Amniotic epithelial cell (primary cell): Measurements from ENCODE around the gene DDX39B.
A peak's percentile ranks its signal among the peaks of the same experiment; 100 is the strongest.
"Not testable (repeated sequence)": the region's sequence is repeated elsewhere in the genome, so short reads cannot be mapped to it uniquely, and the experiment has no call there.

Experiments
- DNase-seq: peaks from one replicate; pipeline ENCODE4 v3.0.0-alpha.2; 2010; ENCODE audit warnings: low read depth

The DDX39B gene

GRCh38 chr6:31541658-31542521 is at the start of gene DDX39B:
TSS of gene DDX39B (minus strand) at chr6:31542003. CDS start at chr6:31540532, 1,471 bp downstream.
- DNase-seq = peak; percentile 97

DNA sequence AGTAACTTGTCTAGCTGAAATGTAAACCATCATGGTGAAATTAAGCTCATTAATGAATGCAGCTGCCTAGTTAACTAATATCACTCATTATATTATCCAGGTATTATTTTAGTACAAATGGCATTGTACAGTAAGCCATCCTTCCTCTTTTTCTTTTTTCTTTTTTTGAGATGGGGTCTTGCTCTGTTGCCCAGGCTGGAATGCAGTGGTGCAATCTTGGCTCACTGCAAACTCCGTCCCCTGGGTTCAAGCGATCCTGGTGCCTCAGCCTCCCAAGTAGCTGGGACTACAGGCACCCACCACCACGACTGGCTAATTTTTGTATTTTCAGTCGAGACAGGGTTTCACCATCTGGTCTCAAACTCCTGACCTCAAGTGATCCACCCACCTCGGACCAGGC is 48.9 kb upstream of the DDX39B start:
- not testable (repeated sequence) for DNase-seq

- DNase-seq = no peak
Measured at GRCh38 chr6:31588871-31589650, 47.3 kb upstream of the DDX39B start.

DNA sequence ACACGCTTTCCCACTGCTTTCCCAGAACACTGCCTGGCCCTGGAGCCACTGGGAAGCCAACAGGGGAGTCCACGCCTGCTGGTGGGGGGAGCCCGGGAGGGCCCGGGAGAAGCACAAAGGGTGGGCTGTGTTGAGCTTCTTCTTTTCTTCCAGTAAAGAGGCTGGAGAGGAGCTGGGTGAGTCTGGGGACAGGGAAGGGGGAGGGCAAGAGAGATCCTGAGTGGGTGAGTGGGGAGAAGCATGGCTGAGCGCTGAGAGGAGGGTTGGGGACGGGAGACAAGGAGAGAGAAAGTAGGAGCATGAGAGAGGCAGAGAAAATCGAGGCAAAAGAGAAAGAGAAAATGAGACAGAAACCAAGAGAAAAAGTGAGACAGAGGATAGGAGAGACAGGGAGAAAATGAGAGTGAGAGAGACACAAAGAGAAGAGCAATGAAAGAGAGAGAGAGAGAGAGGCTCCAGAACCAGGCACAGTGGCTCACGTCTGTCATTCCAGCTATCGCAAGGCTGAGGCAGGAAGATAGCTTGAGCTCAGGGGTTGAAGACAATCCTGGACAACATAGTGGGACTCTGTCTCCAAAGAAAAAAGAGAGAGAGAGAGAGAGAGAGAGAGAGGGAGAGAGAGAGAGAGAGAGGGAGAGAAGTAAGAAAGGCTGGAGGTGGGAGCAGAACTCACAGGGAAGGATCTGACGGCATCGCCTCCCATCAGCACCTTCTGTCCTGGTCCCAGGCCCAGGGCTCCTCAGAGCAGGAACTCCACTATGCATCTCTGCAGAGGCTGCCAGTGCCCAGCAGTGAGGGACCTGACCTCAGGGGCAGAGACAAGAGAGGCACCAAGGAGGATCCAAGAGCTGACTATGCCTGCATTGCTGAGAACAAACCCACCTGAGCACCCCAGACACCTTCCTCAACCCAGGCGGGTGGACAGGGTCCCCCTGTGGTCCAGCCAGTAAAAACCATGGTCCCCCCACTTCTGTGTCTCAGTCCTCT is 46.3 kb upstream of the DDX39B start:
- no peak for DNase-seq

- DNase-seq = no peak
Measured at GRCh38 chr6:31586599-31587281, 44.9 kb upstream of the DDX39B start.

- no peak for DNase-seq
Measured at GRCh38 chr6:31586008-31586407, 44.2 kb upstream of the DDX39B start, which contains the start of gene LST1. TSS of gene LST1 (plus strand) at chr6:31586277. CDS start at chr6:31587300, 1,023 bp downstream.

GRCh38 chr6:31585491-31585890 is 43.7 kb upstream of the DDX39B start:
- no peak for DNase-seq

DNA sequence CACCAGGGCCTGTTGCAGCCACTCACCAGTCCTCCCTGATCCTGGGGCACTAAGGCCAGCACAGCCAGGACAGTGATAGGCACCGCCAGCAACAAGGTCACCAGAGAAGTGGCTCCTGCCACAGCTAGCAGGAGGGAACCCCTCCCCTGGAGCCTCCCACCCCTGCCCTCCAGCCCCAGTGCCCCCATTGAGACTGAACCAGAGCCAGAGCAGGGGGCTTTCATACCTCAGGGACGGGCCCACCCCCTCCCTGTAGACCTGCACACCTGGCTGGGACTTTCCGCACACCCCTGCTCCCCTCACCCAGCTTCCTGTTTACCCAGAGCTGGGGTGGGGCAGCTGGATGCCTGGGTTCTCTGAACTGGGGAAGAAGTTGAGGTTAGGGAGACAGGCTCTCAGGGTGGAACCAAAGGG is 40.4 kb upstream of the DDX39B start, which contains the start of gene LTB:
Gene LTB, minus strand, starts transcription at position 195 of the 414 bp plus-strand sequence. Its CDS starts 7 bp downstream, at position 188.
- DNase-seq = no peak

GRCh38 chr6:31581434-31582229 is 39.8 kb upstream of the DDX39B start:
- DNase-seq = no peak

DNA sequence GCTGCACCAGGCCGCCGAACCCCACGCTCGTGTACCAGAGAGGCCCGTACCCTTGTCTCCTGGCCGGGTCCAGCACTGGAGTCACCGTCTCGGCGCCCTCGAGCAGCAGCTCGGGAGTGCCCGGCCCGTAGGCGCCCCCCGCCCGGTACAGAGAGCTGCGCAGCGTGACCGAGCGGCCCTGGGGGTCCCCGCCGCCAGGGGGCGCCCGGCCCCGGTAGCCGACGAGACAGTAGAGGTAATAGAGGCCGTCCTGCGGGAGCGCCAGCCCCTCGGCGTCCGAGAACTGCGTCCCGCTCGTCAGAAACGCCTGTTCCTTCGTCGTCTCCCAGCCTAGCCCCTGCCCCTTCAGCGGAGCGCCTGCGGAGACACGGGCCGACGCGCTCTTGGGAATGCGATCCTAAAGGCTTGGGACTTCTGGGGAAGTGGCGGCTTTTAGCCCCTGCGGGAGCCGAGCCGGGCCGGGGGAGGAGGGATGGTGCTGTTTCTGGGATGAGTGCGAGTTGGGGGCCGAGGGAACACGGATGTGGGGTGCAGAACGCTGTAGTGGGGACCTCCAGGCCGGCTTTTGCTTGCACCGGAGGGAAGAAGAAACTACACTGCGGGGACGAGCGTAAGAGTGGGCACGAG is 39.1 kb upstream of the DDX39B start:
- peak; percentile 56 for DNase-seq

DNA sequence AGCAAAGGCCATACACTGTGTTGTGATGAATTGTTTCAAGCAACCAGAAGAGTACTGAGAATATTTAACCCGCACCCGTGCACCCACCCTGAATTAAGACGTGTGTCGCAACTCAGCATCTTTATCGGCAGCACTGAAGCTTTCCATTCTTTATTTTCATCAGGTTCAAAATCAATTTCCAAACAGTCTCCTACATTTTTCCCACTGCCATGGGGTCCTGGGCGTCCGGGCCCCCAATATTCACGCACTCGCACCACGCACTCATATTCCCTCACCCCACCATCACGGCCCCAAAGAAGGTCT is 38.6 kb upstream of the DDX39B start:
- no peak for DNase-seq

DNA sequence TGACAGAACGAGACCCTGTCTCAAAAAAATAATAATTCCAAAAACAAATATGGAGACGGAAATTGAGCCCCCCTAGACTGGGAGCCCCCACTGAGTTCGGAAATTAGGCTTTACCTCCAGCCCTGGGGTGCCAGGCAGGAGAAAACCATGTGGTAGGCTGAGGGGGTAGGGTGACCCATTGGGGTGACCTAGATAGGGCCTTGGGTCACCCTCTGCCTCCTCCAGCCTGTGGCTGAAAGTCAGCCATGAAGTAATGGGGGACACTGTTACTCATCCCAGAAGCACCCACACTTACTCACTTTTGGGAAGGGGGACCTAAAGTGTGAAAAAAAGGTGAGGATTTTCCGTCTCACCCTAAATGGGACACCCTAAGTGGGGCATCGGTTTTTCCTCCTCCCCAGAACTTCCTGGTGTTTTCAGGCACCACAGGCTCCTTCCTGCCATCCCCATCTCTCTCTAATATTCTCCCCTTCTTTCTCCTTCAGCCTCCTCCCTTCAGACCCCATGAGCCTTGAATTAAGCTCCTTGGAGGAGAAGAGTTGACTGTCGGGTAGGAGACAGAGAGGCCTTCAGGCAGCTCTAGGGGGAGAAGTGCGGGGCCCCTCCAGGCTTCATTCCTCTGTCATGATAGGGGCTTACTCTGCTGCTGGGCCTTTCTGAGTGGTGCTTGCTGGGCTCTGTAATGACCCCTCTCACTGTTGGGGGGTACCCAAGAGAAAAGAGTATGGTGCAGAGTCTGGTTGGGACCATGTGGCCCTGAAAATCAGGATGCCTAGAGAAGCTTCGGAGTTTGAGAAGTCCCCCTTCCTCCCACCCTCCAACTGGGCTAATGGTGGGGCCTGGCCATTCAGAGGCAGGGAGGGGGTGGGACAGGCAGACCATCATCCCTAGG is 38.0 kb upstream of the DDX39B start:
- no peak for DNase-seq

DNA sequence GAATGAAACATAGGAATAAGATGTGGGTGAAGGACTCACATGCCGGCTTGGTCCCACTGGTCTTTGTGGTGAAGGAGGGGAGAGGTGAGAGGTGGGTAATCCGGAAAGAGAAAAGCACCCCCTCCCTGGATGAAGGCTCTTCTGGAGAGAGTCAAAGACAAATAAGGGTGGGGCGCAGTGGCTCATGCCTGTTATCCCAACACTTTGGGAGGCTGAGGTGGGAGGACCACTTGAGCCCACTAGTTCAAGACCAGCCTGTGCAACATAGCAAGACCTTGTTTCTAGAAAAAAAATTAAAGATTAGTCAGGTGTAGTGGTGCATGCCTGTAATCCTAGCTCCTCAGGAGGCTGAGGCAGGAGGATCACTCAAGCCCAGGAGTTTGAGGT is 37.3 kb upstream of the DDX39B start:
- no peak for DNase-seq

DNA sequence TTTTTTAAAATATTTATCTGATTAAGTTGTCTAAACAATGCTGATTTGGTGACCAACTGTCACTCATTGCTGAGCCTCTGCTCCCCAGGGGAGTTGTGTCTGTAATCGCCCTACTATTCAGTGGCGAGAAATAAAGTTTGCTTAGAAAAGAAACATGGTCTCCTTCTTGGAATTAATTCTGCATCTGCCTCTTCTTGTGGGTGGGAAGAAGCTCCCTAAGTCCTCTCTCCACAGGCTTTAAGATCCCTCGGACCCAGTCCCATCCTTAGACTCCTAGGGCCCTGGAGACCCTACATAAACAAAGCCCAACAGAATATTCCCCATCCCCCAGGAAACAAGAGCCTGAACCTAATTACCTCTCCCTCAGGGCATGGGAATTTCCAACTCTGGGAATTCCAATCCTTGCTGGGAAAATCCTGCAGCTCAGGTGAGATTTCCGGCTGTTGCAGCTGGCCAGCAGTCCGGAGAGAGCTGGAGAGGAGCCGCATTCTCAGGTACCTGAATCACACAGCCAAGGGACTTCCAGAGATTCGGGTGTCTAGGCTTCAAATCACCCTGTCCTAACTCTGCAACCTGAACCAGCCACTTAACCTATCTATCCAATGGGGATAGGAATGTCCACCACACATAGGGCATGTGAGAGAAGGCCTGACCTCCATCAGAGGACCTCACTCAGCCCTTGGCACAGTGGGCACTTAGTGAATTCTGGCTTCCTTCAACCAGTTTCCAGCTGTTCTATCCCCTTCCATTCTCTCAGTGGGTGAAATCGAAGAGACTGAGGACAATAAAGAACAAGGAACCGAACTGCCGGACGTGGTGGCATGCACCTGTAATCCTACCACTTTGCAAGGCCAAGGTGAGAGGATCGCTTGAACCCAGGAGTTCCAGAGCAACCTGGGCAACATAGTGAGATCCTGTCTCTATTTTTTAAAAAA is 36.6 kb upstream of the DDX39B start:
- DNase-seq = no peak

- no peak for DNase-seq
Measured at GRCh38 chr6:31577579-31577966, 35.8 kb upstream of the DDX39B start.

DNA sequence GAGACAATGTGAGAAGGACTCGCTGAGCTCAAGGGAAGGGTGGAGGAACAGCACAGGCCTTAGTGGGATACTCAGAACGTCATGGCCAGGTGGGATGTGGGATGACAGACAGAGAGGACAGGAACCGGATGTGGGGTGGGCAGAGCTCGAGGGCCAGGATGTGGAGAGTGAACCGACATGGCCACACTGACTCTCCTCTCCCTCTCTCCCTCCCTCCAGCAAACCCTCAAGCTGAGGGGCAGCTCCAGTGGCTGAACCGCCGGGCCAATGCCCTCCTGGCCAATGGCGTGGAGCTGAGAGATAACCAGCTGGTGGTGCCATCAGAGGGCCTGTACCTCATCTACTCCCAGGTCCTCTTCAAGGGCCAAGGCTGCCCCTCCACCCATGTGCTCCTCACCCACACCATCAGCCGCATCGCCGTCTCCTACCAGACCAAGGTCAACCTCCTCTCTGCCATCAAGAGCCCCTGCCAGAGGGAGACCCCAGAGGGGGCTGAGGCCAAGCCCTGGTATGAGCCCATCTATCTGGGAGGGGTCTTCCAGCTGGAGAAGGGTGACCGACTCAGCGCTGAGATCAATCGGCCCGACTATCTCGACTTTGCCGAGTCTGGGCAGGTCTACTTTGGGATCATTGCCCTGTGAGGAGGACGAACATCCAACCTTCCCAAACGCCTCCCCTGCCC is 35.2 kb upstream of the DDX39B start:
- DNase-seq = no peak
